ENCODE measurements around the gene PPDPF. TPM values are rescaled to one million over a fixed set of nuclear protein-coding genes. Genes with fewer than 3 reads are reported as not detected.

PPDPF gene
- total RNA-seq, 1 donor from 2014 or later: 251 TPM

GRCh38 chr20:63566395-63567135, 46.0 kb downstream of the PPDPF start:
- no peak for TF ChIP-seq EZH2 (IDR thresholded peaks at IDR 0.05; ENCODE audit: insufficient read depth, low read length)
- no peak for TF ChIP-seq CTCF (IDR thresholded peaks at IDR 0.05; ENCODE audit: insufficient read depth, low read depth, low read length)
- Histone ChIP-seq H3K27me3 (ENCODE audit: insufficient read depth, low read length) (no peaks in the 10 kb centered on the region), H3K9me3 (ENCODE audit: insufficient read depth, low read depth, low read length) (no peaks in the 10 kb centered on the region), H3K27ac (ENCODE audit: low read depth, low read length) (no peak overlapping the region), H3K4me2 (ENCODE audit: low read length) (no peak overlapping the region), H3K4me3 (ENCODE audit: insufficient read depth, low read depth, low read length) (no peak overlapping the region), H3K4me1 (ENCODE audit: insufficient read depth, low read length) (no peaks in the 10 kb centered on the region), H2AFZ (ENCODE audit: low read depth, low read length) (no peak overlapping the region), H3K36me3 (ENCODE audit: insufficient read depth, low read length) (no peaks in the 10 kb centered on the region), H3K9ac (ENCODE audit: low read length) (no peak overlapping the region), H4K20me1 (ENCODE audit: insufficient read depth, low read length) (peaks cover 13% of the 10 kb centered on the region), H3K79me2 (ENCODE audit: insufficient read depth, low read length) (no peaks in the 10 kb centered on the region)
- DNase-seq (ENCODE audit: low read depth) (no peak), FAIRE-seq (no peak)
- H3K9me3 Mint-ChIP-seq (ENCODE audit: unreplicated experiment): no peaks in the 10 kb centered on the region
- H3K36me3 Mint-ChIP-seq (ENCODE audit: low read depth, unreplicated experiment): no peaks in the 10 kb centered on the region
- H3K4me3 Mint-ChIP-seq (ENCODE audit: unreplicated experiment): no peak overlapping the region
- no peaks in the 10 kb centered on the region for H3K27me3 Mint-ChIP-seq (ENCODE audit: low read depth, unreplicated experiment)
- H3K4me1 Mint-ChIP-seq (ENCODE audit: low read depth, unreplicated experiment): no peaks in the 10 kb centered on the region
- no peak overlapping the region for H3K27ac Mint-ChIP-seq (ENCODE audit: unreplicated experiment)

DNA sequence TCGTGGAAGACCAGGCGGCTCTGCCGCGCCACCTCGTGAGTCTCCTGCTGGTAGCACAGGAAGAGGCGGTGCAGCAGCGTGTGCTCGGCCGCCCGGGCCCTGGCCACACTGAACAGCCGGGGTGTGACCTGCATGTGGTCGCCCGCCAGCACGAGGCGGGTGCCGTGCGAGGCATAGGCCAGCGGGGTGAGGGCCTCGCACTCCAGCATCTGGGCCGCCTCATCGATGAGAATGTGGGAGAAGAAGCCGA, 46.5 kb downstream of the PPDPF start:
- no peaks in the 10 kb centered on the region for H3K9me3 ChIP-seq (ENCODE audit: insufficient read depth, low read depth, low read length)
- H4K20me1 ChIP-seq (ENCODE audit: insufficient read depth, low read length): peaks cover 13% of the 10 kb centered on the region
- no peak overlapping the region for H3K4me2 ChIP-seq (ENCODE audit: low read length)
- Mint-ChIP-seq H3K9me3 (ENCODE audit: unreplicated experiment) (no peaks in the 10 kb centered on the region), H3K36me3 (ENCODE audit: low read depth, unreplicated experiment) (no peaks in the 10 kb centered on the region), H3K27ac (ENCODE audit: unreplicated experiment) (no peak overlapping the region), H3K4me1 (ENCODE audit: low read depth, unreplicated experiment) (no peaks in the 10 kb centered on the region), H3K4me3 (ENCODE audit: unreplicated experiment) (no peak overlapping the region), H3K27me3 (ENCODE audit: low read depth, unreplicated experiment) (no peaks in the 10 kb centered on the region)
- H3K27ac ChIP-seq (ENCODE audit: low read depth, low read length): no peak overlapping the region
- H3K9ac ChIP-seq (ENCODE audit: low read length): no peak overlapping the region
- no peaks in the 10 kb centered on the region for H3K4me1 ChIP-seq (ENCODE audit: insufficient read depth, low read length)
- no peak for FAIRE-seq
- no peaks in the 10 kb centered on the region for H3K36me3 ChIP-seq (ENCODE audit: insufficient read depth, low read length)
- H3K4me3 ChIP-seq (ENCODE audit: insufficient read depth, low read depth, low read length): no peak overlapping the region
- no peak for DNase-seq (ENCODE audit: low read depth)
- TF ChIP-seq EZH2 (IDR thresholded peaks at IDR 0.05; ENCODE audit: insufficient read depth, low read length) (no peak), CTCF (IDR thresholded peaks at IDR 0.05; ENCODE audit: insufficient read depth, low read depth, low read length) (no peak)
- no peaks in the 10 kb centered on the region for H3K79me2 ChIP-seq (ENCODE audit: insufficient read depth, low read length)
- H2AFZ ChIP-seq (ENCODE audit: low read depth, low read length): no peak overlapping the region
- H3K27me3 ChIP-seq (ENCODE audit: insufficient read depth, low read length): no peaks in the 10 kb centered on the region

DNA sequence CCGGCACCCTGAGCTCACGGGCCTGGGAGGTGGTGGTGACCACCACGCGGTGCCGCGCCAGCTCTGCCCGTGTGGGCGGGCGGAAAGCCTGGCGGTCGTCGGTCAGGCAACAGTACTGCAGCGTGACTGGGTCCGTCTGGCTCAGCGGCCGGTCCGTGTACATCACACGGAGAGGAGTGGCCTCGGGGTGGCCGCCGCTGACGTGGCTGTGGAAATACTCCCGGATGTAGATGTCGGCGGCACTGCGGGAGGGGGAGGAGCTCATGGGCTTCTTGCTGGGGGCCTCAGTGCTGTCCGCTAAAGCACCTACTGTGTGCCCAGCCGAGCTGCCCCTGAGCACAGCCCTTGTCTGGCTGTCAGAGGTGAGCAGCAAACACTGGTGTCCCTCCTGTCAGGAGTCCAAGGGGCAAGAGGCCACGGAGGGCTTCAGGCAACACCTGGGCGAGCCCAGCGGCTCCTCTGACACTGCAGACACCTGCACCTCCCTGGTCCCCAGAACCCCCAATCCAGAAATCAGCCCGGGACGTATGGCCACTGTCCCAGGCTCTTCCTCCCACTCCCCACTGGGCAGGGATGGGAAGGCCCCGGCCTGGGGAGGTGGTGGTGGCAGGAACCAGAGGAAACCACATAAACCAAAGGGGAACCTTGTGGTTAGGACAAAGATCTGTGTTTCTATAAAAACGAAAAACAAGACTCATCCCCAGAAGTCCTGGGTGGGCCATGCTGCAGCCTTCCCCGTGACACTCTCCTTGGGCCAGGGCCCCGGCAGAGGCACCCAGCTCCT, 47.0 kb downstream of the PPDPF start:
- Histone ChIP-seq H4K20me1 (ENCODE audit: insufficient read depth, low read length) (peaks cover 13% of the 10 kb centered on the region), H3K4me3 (ENCODE audit: insufficient read depth, low read depth, low read length) (no peak overlapping the region), H3K4me1 (ENCODE audit: insufficient read depth, low read length) (no peaks in the 10 kb centered on the region), H3K36me3 (ENCODE audit: insufficient read depth, low read length) (no peaks in the 10 kb centered on the region), H3K4me2 (ENCODE audit: low read length) (no peak overlapping the region), H3K79me2 (ENCODE audit: insufficient read depth, low read length) (no peaks in the 10 kb centered on the region), H3K27me3 (ENCODE audit: insufficient read depth, low read length) (no peaks in the 10 kb centered on the region), H3K9ac (ENCODE audit: low read length) (no peak overlapping the region), H2AFZ (ENCODE audit: low read depth, low read length) (no peak overlapping the region), H3K9me3 (ENCODE audit: insufficient read depth, low read depth, low read length) (no peaks in the 10 kb centered on the region), H3K27ac (ENCODE audit: low read depth, low read length) (no peak overlapping the region)
- Mint-ChIP-seq H3K27me3 (ENCODE audit: low read depth, unreplicated experiment) (no peaks in the 10 kb centered on the region), H3K4me3 (ENCODE audit: unreplicated experiment) (no peak overlapping the region), H3K9me3 (ENCODE audit: unreplicated experiment) (no peaks in the 10 kb centered on the region), H3K27ac (ENCODE audit: unreplicated experiment) (no peak overlapping the region), H3K36me3 (ENCODE audit: low read depth, unreplicated experiment) (no peaks in the 10 kb centered on the region), H3K4me1 (ENCODE audit: low read depth, unreplicated experiment) (no peaks in the 10 kb centered on the region)
- DNase-seq (ENCODE audit: low read depth) (no peak), FAIRE-seq (no peak)
- TF ChIP-seq EZH2 (IDR thresholded peaks at IDR 0.05; ENCODE audit: insufficient read depth, low read length) (no peak), CTCF (IDR thresholded peaks at IDR 0.05; ENCODE audit: insufficient read depth, low read depth, low read length) (no peak)

Measured in astrocyte (in vitro differentiated cells and primary cell).